HEK293 (cell line): ENCODE data around the gene TMEM121.

Experiments used
- ATF2 ChIP-seq: fragments of 450-650 bp; formaldehyde crosslinking; IDR thresholded peaks from 2 replicates; pipeline ENCODE4 v1.5.1; 2016; ENCODE audit warnings: missing biosample characterization, missing genetic modification characterization, low read depth
- BCL11A ChIP-seq: fragments of 450-650 bp; formaldehyde crosslinking; IDR thresholded peaks from 2 replicates; pipeline ENCODE4 v1.5.1; 2016; ENCODE audit warnings: low read depth, missing biosample characterization, missing genetic modification characterization
- CTCF ChIP-seq: fragments of 450-650 bp; formaldehyde crosslinking; IDR thresholded peaks from 2 replicates; pipeline ENCODE4 v1.5.1; 2016; ENCODE audit warnings: missing biosample characterization, missing genetic modification characterization
- HOXC10 ChIP-seq: sonication (generic); formaldehyde crosslinking; IDR thresholded peaks from 2 replicates; pipeline ENCODE4 v1.8.1; 2023; ENCODE audit warnings: mild to moderate bottlenecking, missing genetic modification reagents
- REST ChIP-seq: fragments of 450-650 bp; formaldehyde crosslinking; IDR thresholded peaks from 2 replicates; pipeline ENCODE4 v1.5.1; 2016; ENCODE audit warnings: missing biosample characterization, missing genetic modification characterization
- TCF7L2 ChIP-seq: IDR thresholded peaks from 2 replicates; pipeline ENCODE4 v1.6.1; 2011; ENCODE audit warnings: low read depth, mild to moderate bottlenecking, inconsistent platforms, low read length, moderate library complexity, borderline replicate concordance
- ZNF274 ChIP-seq, 2 experiments: fragments of 200-500 bp in 1 of 2; fragments of 450-650 bp in 1 of 2; sonication (Bioruptor generic) in 1 of 2; formaldehyde crosslinking in 1 of 2; IDR thresholded peaks; 2 replicates each; pipeline versions ENCODE4 v1.5.1 to v1.6.1; 2014 to 2016; ENCODE audit warnings: borderline replicate concordance in 1 of 2, inconsistent platforms in 1 of 2, low read length in 1 of 2, missing biosample characterization in 1 of 2, missing genetic modification characterization in 1 of 2
- ZNF777 ChIP-seq: fragments of 450-650 bp; formaldehyde crosslinking; IDR thresholded peaks from 2 replicates; pipeline ENCODE4 v1.5.1; 2017; ENCODE audit warnings: missing biosample characterization, missing genetic modification characterization, borderline replicate concordance

- no peak for TF ChIP-seq ZNF274 (IDR thresholded peaks at IDR 0.05; ENCODE audit: low read length)
- no peak for TF ChIP-seq ZNF274 (tag by site-specific recombination; IDR thresholded peaks at IDR 0.05; ENCODE audit: borderline replicate concordance)
- no peak for TF ChIP-seq HOXC10
- TF ChIP-seq BCL11A = no peak
- no peak for TF ChIP-seq ATF2 (tag by site-specific recombination)
- no peak for TF ChIP-seq CTCF
- TF ChIP-seq REST (tag by site-specific recombination) = no peak
- no peak for TF ChIP-seq TCF7L2
- no peak for TF ChIP-seq ZNF777 (tag by site-specific recombination)
Measured at GRCh38 chr14:105484069-105484996, 42.0 kb upstream of the TMEM121 start.
